Sigmoid colon (tissue), 4 donors: Measurements from ENCODE around the gene KRTDAP.

Experiments used
- EP300 ChIP-seq, 4 donors: sonication (generic); formaldehyde crosslinking; IDR thresholded peaks; one replicate each; pipeline ENCODE4 v1.6.1; 2017; ENCODE audit warnings: antibody characterized with exemption in 4 of 4
- POLR2A ChIP-seq, 2 donors: fragments of 450-650 bp; IDR thresholded peaks; one replicate each; pipeline ENCODE4 v1.6.1; 2016; ENCODE audit warnings: antibody characterized with exemption in 2 of 2, mild to moderate bottlenecking in 2 of 2, moderate library complexity in 2 of 2
- POLR2AphosphoS5 ChIP-seq, 4 donors: sonication (generic); formaldehyde crosslinking; IDR thresholded peaks; one replicate each; pipeline ENCODE4 v1.6.1; 2017; ENCODE audit warnings: antibody characterized with exemption in 4 of 4
- TF ChIP-seq, protein P1 (sequence below), 4 experiments: fragments of 450-650 bp in 3 of 4; fragments of 200-600 bp in 1 of 4; IDR thresholded peaks; one replicate each; pipeline ENCODE4 v1.5.1; 2016 to 2019; ENCODE audit warnings: antibody characterized with exemption in 4 of 4, mild to moderate bottlenecking in 3 of 4, moderate library complexity in 2 of 4

DNA sequence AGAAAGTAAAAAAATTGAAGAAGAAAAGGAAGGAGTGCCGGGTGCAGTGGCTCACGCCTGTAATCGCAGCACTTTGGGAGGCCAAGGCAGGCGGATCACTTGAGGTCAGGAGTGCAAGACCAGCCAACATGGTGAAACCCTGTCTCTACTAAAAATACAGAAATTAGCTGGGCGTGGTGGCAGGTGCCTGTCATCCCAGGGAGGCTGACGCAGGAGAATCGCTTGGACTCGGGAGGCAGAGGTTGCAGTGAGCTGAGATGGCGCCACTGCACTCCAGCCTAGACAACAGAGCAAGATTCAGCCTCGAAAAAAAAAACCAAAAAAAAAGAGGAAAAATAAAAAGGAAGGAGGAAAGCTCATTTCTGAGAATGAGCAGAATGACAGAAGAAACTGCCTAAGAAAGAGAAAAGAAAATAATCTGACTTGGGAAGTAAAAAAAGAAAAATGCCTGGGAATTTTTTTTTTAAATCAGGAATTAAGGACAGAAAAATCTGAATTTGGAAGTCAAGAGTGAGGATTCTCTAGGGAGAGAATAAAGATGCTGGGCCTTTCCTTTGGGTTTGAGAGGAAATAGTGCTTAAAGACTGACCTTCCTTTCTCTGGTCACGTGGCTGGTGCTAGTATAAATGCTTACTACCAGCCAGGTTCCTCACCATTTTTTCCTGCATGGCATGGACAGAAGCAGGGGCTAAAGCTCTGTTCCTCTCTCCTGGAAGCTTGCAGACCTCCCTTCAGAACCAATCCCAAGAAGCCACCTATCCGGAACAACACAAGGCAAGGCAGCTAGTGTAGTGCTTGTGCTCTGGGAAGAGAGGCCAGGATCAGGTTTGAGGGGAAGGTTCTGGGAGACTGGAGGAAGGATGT, 42.4 kb downstream of the KRTDAP start, which contains the start of gene FFAR2:
- TF ChIP-seq EP300 (IDR thresholded peaks at IDR 0.05) (no peak), POLR2A (IDR thresholded peaks at IDR 0.05) (no peak), POLR2AphosphoS5 (IDR thresholded peaks at IDR 0.05) (no peak)
- TF ChIP-seq, protein P1, sequence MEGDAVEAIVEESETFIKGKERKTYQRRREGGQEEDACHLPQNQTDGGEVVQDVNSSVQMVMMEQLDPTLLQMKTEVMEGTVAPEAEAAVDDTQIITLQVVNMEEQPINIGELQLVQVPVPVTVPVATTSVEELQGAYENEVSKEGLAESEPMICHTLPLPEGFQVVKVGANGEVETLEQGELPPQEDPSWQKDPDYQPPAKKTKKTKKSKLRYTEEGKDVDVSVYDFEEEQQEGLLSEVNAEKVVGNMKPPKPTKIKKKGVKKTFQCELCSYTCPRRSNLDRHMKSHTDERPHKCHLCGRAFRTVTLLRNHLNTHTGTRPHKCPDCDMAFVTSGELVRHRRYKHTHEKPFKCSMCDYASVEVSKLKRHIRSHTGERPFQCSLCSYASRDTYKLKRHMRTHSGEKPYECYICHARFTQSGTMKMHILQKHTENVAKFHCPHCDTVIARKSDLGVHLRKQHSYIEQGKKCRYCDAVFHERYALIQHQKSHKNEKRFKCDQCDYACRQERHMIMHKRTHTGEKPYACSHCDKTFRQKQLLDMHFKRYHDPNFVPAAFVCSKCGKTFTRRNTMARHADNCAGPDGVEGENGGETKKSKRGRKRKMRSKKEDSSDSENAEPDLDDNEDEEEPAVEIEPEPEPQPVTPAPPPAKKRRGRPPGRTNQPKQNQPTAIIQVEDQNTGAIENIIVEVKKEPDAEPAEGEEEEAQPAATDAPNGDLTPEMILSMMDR (IDR thresholded peaks at IDR 0.05) = no peak
